ENCODE measurements around the gene EIF2AK3. TPM values are rescaled to one million over a fixed set of nuclear protein-coding genes. Genes with fewer than 3 reads are reported as not detected.
"Not testable (repeated sequence)": the region's sequence is repeated elsewhere in the genome, so short reads cannot be mapped to it uniquely, and the experiment has no call there.

The EIF2AK3 gene
- total and polyA plus RNA-seq, 12 donors, result 4.6 to 21.5 (median 9.9) TPM

DNA sequence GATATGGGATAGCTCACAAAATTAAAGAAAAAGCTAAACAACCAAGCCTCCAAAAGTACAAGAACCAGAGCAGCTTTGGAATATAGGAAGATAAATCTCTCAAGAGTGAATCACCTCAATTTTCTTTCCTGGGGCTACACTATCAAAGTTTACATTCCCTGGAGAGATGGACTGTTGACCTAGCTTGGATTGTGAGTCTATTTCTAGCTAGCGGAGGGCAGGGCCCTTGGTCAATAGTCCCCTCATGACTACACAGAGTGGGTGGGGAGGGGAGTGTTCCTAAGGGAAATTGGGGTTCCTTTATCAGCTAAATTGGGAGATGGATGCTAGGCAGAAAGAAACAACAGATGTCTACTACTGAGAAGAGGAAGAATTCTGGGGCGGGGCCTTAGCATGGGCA is 29.9 kb upstream of the EIF2AK3 start:
- WGBS, 2 donors, result 92% methylated on average over 2 of the region's 2 CpGs
- TF ChIP-seq, protein P1, sequence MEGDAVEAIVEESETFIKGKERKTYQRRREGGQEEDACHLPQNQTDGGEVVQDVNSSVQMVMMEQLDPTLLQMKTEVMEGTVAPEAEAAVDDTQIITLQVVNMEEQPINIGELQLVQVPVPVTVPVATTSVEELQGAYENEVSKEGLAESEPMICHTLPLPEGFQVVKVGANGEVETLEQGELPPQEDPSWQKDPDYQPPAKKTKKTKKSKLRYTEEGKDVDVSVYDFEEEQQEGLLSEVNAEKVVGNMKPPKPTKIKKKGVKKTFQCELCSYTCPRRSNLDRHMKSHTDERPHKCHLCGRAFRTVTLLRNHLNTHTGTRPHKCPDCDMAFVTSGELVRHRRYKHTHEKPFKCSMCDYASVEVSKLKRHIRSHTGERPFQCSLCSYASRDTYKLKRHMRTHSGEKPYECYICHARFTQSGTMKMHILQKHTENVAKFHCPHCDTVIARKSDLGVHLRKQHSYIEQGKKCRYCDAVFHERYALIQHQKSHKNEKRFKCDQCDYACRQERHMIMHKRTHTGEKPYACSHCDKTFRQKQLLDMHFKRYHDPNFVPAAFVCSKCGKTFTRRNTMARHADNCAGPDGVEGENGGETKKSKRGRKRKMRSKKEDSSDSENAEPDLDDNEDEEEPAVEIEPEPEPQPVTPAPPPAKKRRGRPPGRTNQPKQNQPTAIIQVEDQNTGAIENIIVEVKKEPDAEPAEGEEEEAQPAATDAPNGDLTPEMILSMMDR (IDR thresholded peaks at IDR 0.05), result no peak
- Histone ChIP-seq H3K4me1 (peaks cover 8 to 33% (median 20%) of the 10 kb centered on the region in 9 donors), H3K27me3 (no peaks in the 10 kb centered on the region), H3K27ac (peak overlapping the region in 5 of 10 donors; percentile 10 to 91 (median 61)), H3K36me3 (no peaks in the 10 kb centered on the region), H3K4me3 (no peak overlapping the region), H3K9me3 (no peaks in the 10 kb centered on the region)
- DNase-seq, result no peak
- ATAC-seq, result peak in 1 of 8 donors; percentile 28
- intact Hi-C loops (cut with DNase I), result no loop called here

DNA sequence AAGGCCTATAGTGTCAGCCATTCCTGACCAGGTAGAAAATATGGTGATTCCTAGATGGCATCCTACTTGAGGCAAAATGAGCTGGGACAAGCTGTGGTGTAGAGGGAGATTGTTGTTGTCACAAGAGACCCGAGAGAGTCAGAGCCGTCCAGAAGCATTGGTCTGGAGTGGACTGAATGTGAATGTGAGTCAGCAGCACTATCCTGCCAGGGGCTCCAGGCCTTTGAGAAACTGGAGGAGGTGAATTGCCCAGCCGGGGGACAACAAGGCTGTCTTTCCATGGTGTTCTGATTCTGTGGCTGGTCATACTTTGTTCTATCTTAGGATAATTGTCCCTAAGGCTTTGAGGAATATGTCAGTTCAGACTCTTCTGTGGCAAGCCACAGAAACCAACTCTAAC is 29.4 kb upstream of the EIF2AK3 start:
- Histone ChIP-seq H3K27ac (peak overlapping the region in 5 of 10 donors; percentile 10 to 91 (median 61)), H3K36me3 (no peaks in the 10 kb centered on the region), H3K4me1 (peaks cover 8 to 33% (median 20%) of the 10 kb centered on the region in 9 donors), H3K4me3 (no peak overlapping the region), H3K27me3 (no peaks in the 10 kb centered on the region), H3K9me3 (no peaks in the 10 kb centered on the region)
- intact Hi-C loops (cut with DNase I), result no loop called here
- ATAC-seq, result no peak
- WGBS, 2 donors, result 71 to 79% methylated on average over 3 of the region's 3 CpGs
- DNase-seq, result no peak
- TF ChIP-seq, protein P1 (IDR thresholded peaks at IDR 0.05), result no peak

DNA sequence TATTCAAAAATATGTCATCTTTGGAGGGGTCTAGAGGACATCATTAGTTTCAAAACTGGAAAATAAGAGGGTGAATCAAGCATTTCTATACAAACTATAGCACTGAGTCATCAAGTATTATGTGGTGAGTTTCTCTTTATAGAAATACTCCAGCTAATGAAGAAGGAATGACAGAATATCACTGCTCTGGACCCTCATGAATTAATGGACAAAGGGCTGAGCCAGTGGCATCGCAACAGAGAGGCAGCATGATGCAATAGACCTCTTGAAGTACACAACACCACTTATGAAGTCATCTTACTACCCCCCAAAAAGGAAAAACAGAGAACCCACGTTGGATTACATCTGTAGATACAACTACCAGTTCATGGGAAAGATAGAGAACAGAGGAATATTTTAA is 27.4 kb upstream of the EIF2AK3 start:
- intact Hi-C loops (cut with DNase I), result no loop called here
- no peak for ATAC-seq
- H3K27me3 ChIP-seq, result no peaks in the 10 kb centered on the region

DNA sequence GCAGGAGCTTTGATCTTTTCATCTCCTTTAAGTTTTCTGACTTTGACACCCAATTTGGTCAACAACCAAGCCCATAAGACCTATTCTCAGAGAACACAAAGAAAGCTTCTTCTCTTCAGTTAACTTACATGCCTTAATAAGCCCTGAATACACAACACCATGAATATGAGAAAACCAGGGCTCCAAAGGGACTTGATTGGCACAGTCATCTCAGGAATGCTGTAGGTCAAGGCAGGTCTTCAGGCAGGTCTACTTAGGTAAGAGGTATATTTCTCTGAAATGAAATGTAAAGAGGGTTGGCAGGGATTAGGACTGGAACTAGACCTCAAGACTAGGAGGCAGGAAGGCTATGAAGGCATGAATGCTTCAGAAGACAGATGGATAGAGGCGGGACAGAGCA is 24.4 kb upstream of the EIF2AK3 start:
- ATAC-seq, result no peak
- Histone ChIP-seq H3K4me3 (no peak overlapping the region), H3K27me3 (no peaks in the 10 kb centered on the region), H3K9me3 (no peaks in the 10 kb centered on the region), H3K36me3 (no peaks in the 10 kb centered on the region), H3K27ac (no peak overlapping the region), H3K4me1 (peaks cover 0 to under 1% (median 0%) of the 10 kb centered on the region in 9 donors)
- intact Hi-C loops (cut with DNase I), result no loop called here
- no peak for DNase-seq
- TF ChIP-seq, protein P1 (IDR thresholded peaks at IDR 0.05), result no peak
- 87 to 97% methylated on average over 1 of the region's 1 CpG for WGBS, 2 donors

More for the DNA sequence above, 27.4 kb upstream of the EIF2AK3 start:
- TF ChIP-seq, protein P1 (IDR thresholded peaks at IDR 0.05), result no peak
- Histone ChIP-seq H3K4me3 (no peak overlapping the region), H3K27ac (no peak overlapping the region), H3K36me3 (no peaks in the 10 kb centered on the region), H3K4me1 (peaks cover 6 to 29% (median 18%) of the 10 kb centered on the region in 9 donors), H3K9me3 (no peaks in the 10 kb centered on the region)
- DNase-seq, result no peak
- WGBS, 2 donors, result 72 to 73% methylated on average over 2 of the region's 2 CpGs

DNA sequence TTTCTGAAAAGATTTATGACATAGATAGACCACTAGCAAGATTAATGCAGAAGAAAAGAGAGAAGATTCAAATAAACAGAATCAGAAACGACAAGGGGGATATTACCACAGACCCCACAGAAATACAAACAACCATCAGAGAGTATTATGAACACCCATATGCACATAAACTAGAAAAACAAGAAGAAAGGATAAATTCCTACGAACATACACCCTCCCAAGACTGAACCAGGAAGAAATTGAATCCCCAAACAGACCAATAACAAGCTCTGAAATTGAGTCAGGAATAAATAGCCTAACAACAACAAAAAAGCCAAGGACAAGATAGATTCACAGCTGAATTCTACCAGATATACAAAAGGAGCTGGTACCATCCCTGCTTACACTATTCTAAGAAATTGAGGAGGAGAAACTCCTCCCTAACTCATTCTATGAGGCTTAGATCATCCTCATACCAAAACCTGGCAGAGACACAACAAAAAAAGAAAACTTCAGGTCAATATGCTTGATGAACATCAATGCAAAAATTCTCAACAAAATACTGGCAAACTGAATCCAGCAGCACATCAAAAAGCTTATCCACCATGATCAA is 18.1 kb upstream of the EIF2AK3 start:
- H3K36me3 ChIP-seq, H3K27me3 ChIP-seq, H3K27ac ChIP-seq, H3K4me3 ChIP-seq, DNase-seq, H3K9me3 ChIP-seq, ATAC-seq, H3K4me1 ChIP-seq: not testable (repeated sequence)
- 66 to 83% methylated on average over 2 of the region's 2 CpGs for WGBS, 2 donors
- intact Hi-C loops (cut with DNase I), result loop anchor here in 1 of 10 donors (10.0 kb wide), 1 partner anchor 191 kb away; the partner anchor contains the start of gene FOXI3

Measured in heart right ventricle (tissue), 16 donors.